K562 (cell line): ENCODE data around the gene MXD3. TPM values are rescaled to one million over a fixed set of nuclear protein-coding genes. Genes with fewer than 3 reads are reported as not detected.

Source experiments
- ADNP ChIP-seq: fragments of 200-800 bp; sonication (Bioruptor generic); IDR thresholded peaks from 2 replicates; pipeline ENCODE4 v1.6.1; 2016; ENCODE audit warnings: missing genetic modification characterization, missing compliant biosample characterization
- CBX8 ChIP-seq: fragments of 200-600 bp; sonication (generic); IDR thresholded peaks from 2 replicates; pipeline ENCODE4 v1.6.1; 2012; ENCODE audit warnings: borderline replicate concordance, mixed run types, low read depth, mild to moderate bottlenecking, moderate library complexity, mixed read lengths, low read length, control low read depth, inconsistent platforms; ENCODE audit not compliant: poor library complexity, severe bottlenecking; ENCODE audit errors: extremely low read depth
- CTBP1 ChIP-seq: fragments of 450-650 bp; IDR thresholded peaks from 2 replicates; pipeline ENCODE4 v1.6.1; 2016; ENCODE audit warnings: borderline replicate concordance
- DDX20 ChIP-seq: fragments of 450-650 bp; IDR thresholded peaks from 2 replicates; pipeline ENCODE4 v1.6.1; 2016; ENCODE audit warnings: missing genetic modification characterization, low read depth, mild to moderate bottlenecking, missing compliant biosample characterization, moderate library complexity
- GABPA ChIP-seq: fragments of 200-800 bp; sonication (Bioruptor generic); conservative IDR thresholded peaks from 2 replicates; pipeline ENCODE4 v1.6.1; 2016; ENCODE audit warnings: low read depth, missing genetic modification characterization, missing compliant biosample characterization
- GABPB2 ChIP-seq: fragments of 250-450 bp; sonication (Bioruptor Pico); conservative IDR thresholded peaks from 2 replicates; pipeline ENCODE4 v1.5.1; 2021; ENCODE audit warnings: mild to moderate bottlenecking
- MECOM ChIP-seq: fragments of 250-450 bp; sonication (Bioruptor Pico); IDR thresholded peaks from 2 replicates; pipeline ENCODE4 v1.8.0; 2022; ENCODE audit warnings: inconsistent platforms
- MTA3 ChIP-seq: fragments of 450-650 bp; formaldehyde crosslinking; IDR thresholded peaks from 2 replicates; pipeline ENCODE4 v1.6.1; 2017; ENCODE audit warnings: mild to moderate bottlenecking, borderline replicate concordance
- NRF1 ChIP-seq, 2 experiments: fragments of 450-650 bp; IDR thresholded peaks in 1 of 2; conservative IDR thresholded peaks in 1 of 2; 2 replicates each; pipeline ENCODE4 v1.6.1; 2014; ENCODE audit warnings: mild to moderate bottlenecking in 2 of 2
- RBFOX2 ChIP-seq: fragments of 200-400 bp; formaldehyde crosslinking; IDR thresholded peaks from 2 replicates; pipeline ENCODE4 v1.6.1; 2017; ENCODE audit warnings: low read depth, mild to moderate bottlenecking, low read length, moderate library complexity
- SP2 ChIP-seq: IDR thresholded peaks from 2 replicates; pipeline ENCODE4 v1.6.1; 2011; ENCODE audit warnings: mild to moderate bottlenecking, low read depth, low read length, moderate library complexity; ENCODE audit not compliant: poor library complexity, severe bottlenecking; ENCODE audit errors: extremely low read depth
- SUPT5H ChIP-seq: fragments of 450-650 bp; IDR thresholded peaks from 2 replicates; pipeline ENCODE4 v1.6.1; 2016
- ZNF217 ChIP-seq: sonication (generic); formaldehyde crosslinking; IDR thresholded peaks from 2 replicates; pipeline ENCODE4 v1.8.0; 2022; ENCODE audit warnings: mild to moderate bottlenecking, missing genetic modification reagents
- ZNF224 ChIP-seq: sonication (generic); formaldehyde crosslinking; IDR thresholded peaks from 2 replicates; pipeline ENCODE4 v1.8.0; 2022; ENCODE audit warnings: mild to moderate bottlenecking, missing genetic modification reagents
- ZNF561 ChIP-seq: fragments of 450-650 bp; formaldehyde crosslinking; conservative IDR thresholded peaks from 2 replicates; pipeline ENCODE4 v1.4.0; 2020; ENCODE audit warnings: mild to moderate bottlenecking, moderate library complexity
- polyA plus RNA-seq, 8 experiments: library from polyadenylated mRNA; depleted of rRNA in 4 of 8; stranded (reverse) in 5 of 8; unstranded in 3 of 8; fragments of >200 nt; fragmentation: Nextera tagmentation in 2 of 8; fragmentation: Illumina TruSeq in 1 of 8; extraction: Ambion mirVana in 2 of 8; extraction: Trizol in 1 of 8; gene quantifications; 2 replicates each; pipeline versions ENCODE4 v1.2.1 to v1.2.3, GENCODE V29; 2011 to 2014; ENCODE audit warnings: inconsistent platforms in 1 of 8, missing spikeins in 1 of 8
- total RNA-seq, 7 experiments: library from RNA; depleted of rRNA in 6 of 7; stranded (reverse); fragments of >200 nt in 6 of 7; fragmentation: Illumina TruSeq in 2 of 7; extraction: Trizol in 2 of 7; gene quantifications; 2 replicates each; pipeline versions ENCODE4 v1.2.1 to v1.2.3, GENCODE V29; 2011 to 2021; ENCODE audit warnings: low replicate concordance in 1 of 7
- TF ChIP-seq, protein P1 (sequence below), 2 experiments: fragments of 450-650 bp in 1 of 2; sonication (generic) in 1 of 2; formaldehyde crosslinking in 1 of 2; IDR thresholded peaks in 1 of 2; conservative IDR thresholded peaks in 1 of 2; 2 replicates each; pipeline versions ENCODE4 v1.6.1 to v1.8.1; 2016 to 2023; ENCODE audit warnings: mild to moderate bottlenecking in 2 of 2, moderate library complexity in 2 of 2, inconsistent platforms in 1 of 2, missing genetic modification reagents in 1 of 2
- TF ChIP-seq, protein P2 (sequence below): sonication (generic); formaldehyde crosslinking; IDR thresholded peaks from 2 replicates; pipeline ENCODE4 v1.9.0; 2022; ENCODE audit warnings: mild to moderate bottlenecking, missing genetic modification reagents
- TF ChIP-seq, protein P3 (sequence below), 3 experiments: fragments of 200-800 bp in 1 of 3; sonication (Bioruptor generic) in 1 of 3; sonication (generic) in 1 of 3; formaldehyde crosslinking in 1 of 3; IDR thresholded peaks; 2 replicates each; pipeline versions ENCODE4 v1.6.1 to v1.8.0; 2016 to 2022; ENCODE audit warnings: mild to moderate bottlenecking in 2 of 3, missing compliant biosample characterization in 2 of 3, missing genetic modification characterization in 2 of 3, missing genetic modification reagents in 1 of 3
- TF ChIP-seq, protein P4 (sequence below): fragments of 250-450 bp; sonication (Bioruptor Pico); IDR thresholded peaks from 2 replicates; pipeline ENCODE4 v1.5.0; 2021
- TF ChIP-seq, protein P5 (sequence below): fragments of 250-450 bp; sonication (Bioruptor Pico); IDR thresholded peaks from 2 replicates; pipeline ENCODE4 v1.5.0; 2021; ENCODE audit warnings: mild to moderate bottlenecking, borderline replicate concordance

MXD3 gene
- total and polyA plus RNA-seq, 9 of the 15 experiments (the other 6 are each of a cell fraction or from before 2014, with no cell fraction given): 0.28 to 24.8 (median 4.5) TPM

DNA sequence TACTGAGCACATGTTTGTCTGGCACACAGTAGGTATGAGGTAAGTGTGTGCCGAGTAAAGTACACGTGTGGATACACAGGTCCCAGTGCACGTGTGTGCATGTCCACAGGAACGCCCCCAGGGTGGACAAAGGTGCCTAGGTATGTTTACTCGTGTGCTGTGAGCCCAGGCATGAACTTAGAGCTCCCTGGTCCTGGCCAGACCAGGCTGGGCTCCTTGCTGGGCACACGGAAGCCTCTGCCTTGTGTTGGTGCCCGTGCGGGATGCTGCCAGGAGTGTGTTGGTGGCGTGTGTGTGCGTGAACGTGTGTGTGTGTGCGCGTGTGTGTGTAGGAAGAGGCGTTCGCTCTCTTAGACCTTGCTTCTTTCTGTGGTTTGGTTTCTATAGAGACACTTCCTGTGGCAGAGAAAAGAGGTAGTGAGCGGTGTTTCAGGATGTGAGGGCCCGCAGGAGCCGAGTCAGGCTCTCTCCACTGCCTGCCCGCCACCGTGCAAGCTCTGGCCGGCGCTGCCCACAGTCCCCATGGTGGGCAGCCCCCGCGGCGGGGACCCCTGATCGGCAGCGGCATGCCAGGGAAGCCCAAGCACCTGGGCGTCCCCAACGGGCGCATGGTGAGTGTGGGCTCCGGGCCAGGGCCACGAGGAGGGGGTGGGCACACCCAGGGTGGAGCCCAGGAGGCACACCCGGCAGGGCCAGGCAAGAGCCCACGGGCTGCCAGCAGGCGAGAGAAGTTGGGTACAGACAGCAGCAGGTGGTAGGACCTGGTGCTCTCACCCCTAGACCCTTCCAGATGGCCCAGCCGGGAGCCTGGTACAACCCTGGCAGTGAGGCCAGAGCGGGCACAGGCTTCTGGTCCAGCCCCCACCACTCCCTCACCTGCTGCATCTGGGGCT, 46.0 kb upstream of the MXD3 start, which contains the start of gene RGS14 (continued):
- TF ChIP-seq, protein P1, sequence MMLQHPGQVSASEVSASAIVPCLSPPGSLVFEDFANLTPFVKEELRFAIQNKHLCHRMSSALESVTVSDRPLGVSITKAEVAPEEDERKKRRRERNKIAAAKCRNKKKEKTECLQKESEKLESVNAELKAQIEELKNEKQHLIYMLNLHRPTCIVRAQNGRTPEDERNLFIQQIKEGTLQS (IDR thresholded peaks at IDR 0.05): no peak
- TF ChIP-seq, protein P1 (CRISPR knock-in tag; conservative IDR thresholded peaks at IDR 0.05): no peak
- TF ChIP-seq, protein P2, sequence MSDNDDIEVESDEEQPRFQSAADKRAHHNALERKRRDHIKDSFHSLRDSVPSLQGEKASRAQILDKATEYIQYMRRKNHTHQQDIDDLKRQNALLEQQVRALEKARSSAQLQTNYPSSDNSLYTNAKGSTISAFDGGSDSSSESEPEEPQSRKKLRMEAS (CRISPR knock-in tag): peak; percentile 67
- TF ChIP-seq ADNP (no peak), GABPB2 (no peak), ZNF561 (CRISPR knock-in tag) (no peak), ZNF217 (CRISPR knock-in tag) (no peak), RBFOX2 (peak; percentile 60), ZNF224 (no peak), SP2 (no peak), DDX20 (no peak), GABPA (peak; percentile 80), NRF1 (conservative IDR thresholded peaks at IDR 0.05 in 1 of 2, IDR thresholded peaks at IDR 0.05 in 1 of 2) (peak; percentile 27 to 46; a peak in 2 of 4 replicates), CBX8 (no peak), MTA3 (no peak), CTBP1 (peak; percentile 33; the same call in 1 of the 2 replicates), MECOM (CRISPR knock-in tag) (no peak), SUPT5H (no peak)
- TF ChIP-seq, protein P3, sequence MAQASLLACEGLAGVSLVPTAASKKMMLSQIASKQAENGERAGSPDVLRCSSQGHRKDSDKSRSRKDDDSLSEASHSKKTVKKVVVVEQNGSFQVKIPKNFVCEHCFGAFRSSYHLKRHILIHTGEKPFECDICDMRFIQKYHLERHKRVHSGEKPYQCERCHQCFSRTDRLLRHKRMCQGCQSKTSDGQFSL (CRISPR knock-in tag; IDR thresholded peaks at IDR 0.05): peak; percentile 69; the same call in 1 of the 2 replicates
- TF ChIP-seq, protein P3 (tag; IDR thresholded peaks at IDR 0.05): no peak
- TF ChIP-seq, protein P4, sequence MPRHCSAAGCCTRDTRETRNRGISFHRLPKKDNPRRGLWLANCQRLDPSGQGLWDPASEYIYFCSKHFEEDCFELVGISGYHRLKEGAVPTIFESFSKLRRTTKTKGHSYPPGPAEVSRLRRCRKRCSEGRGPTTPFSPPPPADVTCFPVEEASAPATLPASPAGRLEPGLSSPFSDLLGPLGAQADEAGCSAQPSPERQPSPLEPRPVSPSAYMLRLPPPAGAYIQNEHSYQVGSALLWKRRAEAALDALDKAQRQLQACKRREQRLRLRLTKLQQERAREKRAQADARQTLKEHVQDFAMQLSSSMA (CRISPR knock-in tag): no peak
- TF ChIP-seq, protein P5, sequence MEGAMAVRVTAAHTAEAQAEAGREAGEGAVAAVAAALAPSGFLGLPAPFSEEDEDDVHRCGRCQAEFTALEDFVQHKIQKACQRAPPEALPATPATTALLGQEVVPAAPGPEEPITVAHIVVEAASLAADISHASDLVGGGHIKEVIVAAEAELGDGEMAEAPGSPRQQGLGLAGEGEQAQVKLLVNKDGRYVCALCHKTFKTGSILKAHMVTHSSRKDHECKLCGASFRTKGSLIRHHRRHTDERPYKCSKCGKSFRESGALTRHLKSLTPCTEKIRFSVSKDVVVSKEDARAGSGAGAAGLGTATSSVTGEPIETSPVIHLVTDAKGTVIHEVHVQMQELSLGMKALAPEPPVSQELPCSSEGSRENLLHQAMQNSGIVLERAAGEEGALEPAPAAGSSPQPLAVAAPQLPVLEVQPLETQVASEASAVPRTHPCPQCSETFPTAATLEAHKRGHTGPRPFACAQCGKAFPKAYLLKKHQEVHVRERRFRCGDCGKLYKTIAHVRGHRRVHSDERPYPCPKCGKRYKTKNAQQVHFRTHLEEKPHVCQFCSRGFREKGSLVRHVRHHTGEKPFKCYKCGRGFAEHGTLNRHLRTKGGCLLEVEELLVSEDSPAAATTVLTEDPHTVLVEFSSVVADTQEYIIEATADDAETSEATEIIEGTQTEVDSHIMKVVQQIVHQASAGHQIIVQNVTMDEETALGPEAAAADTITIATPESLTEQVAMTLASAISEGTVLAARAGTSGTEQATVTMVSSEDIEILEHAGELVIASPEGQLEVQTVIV: no peak
